Measurements from ENCODE around the gene MS4A18.

Gene MS4A18

GRCh38 chr11:60691661-60692060, 32.9 kb upstream of the MS4A18 start:
- H3K4me1 ChIP-seq (ENCODE audit: low read depth, poor library complexity, severe bottlenecking): no peaks in the 10 kb centered on the region
- no peaks in the 10 kb centered on the region for H4K20me1 ChIP-seq (ENCODE audit: insufficient read depth)
- TF ChIP-seq CTCF (conservative IDR thresholded peaks at IDR 0.05; ENCODE audit: low read depth, low read length): no peak
- H3K79me2 ChIP-seq (ENCODE audit: insufficient read depth, low read depth): no peaks in the 10 kb centered on the region
- no peak overlapping the region for H3K9ac ChIP-seq
- H2AFZ ChIP-seq (ENCODE audit: low read depth): no peak overlapping the region
- H3K27me3 ChIP-seq (ENCODE audit: insufficient read depth, low read depth): no peaks in the 10 kb centered on the region
- no peak overlapping the region for H3K27ac ChIP-seq
- H3K4me3 ChIP-seq (IDR thresholded peaks at IDR 0.05; ENCODE audit: insufficient read depth, low read depth, low read length): no peak overlapping the region
- H3K36me3 ChIP-seq (ENCODE audit: insufficient read depth): no peaks in the 10 kb centered on the region
- no peak overlapping the region for H3K4me2 ChIP-seq

- H3K9ac ChIP-seq: no peak within 1 kb of the TSS
- H3K4me1 ChIP-seq (ENCODE audit: low read depth, poor library complexity, severe bottlenecking): peaks cover 5% of the 10 kb centered on the region
- no peaks in the 10 kb centered on the region for H3K36me3 ChIP-seq (ENCODE audit: insufficient read depth)
- no peak for TF ChIP-seq CTCF (conservative IDR thresholded peaks at IDR 0.05; ENCODE audit: low read depth, low read length)
- no peaks in the 10 kb centered on the region for H3K79me2 ChIP-seq (ENCODE audit: insufficient read depth, low read depth)
- no peak within 1 kb of the TSS for H2AFZ ChIP-seq (ENCODE audit: low read depth)
- H3K4me2 ChIP-seq: no peak within 1 kb of the TSS
- no peaks in the 10 kb centered on the region for H3K27me3 ChIP-seq (ENCODE audit: insufficient read depth, low read depth)
- H3K4me3 ChIP-seq (IDR thresholded peaks at IDR 0.05; ENCODE audit: insufficient read depth, low read depth, low read length): no peak within 1 kb of the TSS
- H4K20me1 ChIP-seq (ENCODE audit: insufficient read depth): no peaks in the 10 kb centered on the region
- no peak within 1 kb of the TSS for H3K27ac ChIP-seq
These were observed 25.2 kb upstream of the MS4A18 start, which contains the start of gene MS4A8 for GRCh38 chr11:60699284-60699691. Gene MS4A8 (plus strand): TSS chr11:60699612. CDS start chr11:60700861, 1,249 bp downstream.

GRCh38 chr11:60699936-60700335, 24.6 kb upstream of the MS4A18 start:
- no peak for TF ChIP-seq CTCF (conservative IDR thresholded peaks at IDR 0.05; ENCODE audit: low read depth, low read length)
- H3K27ac ChIP-seq: no peak overlapping the region
- no peaks in the 10 kb centered on the region for H3K36me3 ChIP-seq (ENCODE audit: insufficient read depth)
- no peaks in the 10 kb centered on the region for H4K20me1 ChIP-seq (ENCODE audit: insufficient read depth)
- H3K9ac ChIP-seq: no peak overlapping the region
- H3K27me3 ChIP-seq (ENCODE audit: insufficient read depth, low read depth): no peaks in the 10 kb centered on the region
- no peaks in the 10 kb centered on the region for H3K79me2 ChIP-seq (ENCODE audit: insufficient read depth, low read depth)
- no peak overlapping the region for H2AFZ ChIP-seq (ENCODE audit: low read depth)
- no peak overlapping the region for H3K4me3 ChIP-seq (IDR thresholded peaks at IDR 0.05; ENCODE audit: insufficient read depth, low read depth, low read length)
- no peak overlapping the region for H3K4me2 ChIP-seq
- peaks cover 5% of the 10 kb centered on the region for H3K4me1 ChIP-seq (ENCODE audit: low read depth, poor library complexity, severe bottlenecking)

- no peaks in the 10 kb centered on the region for H3K79me2 ChIP-seq (ENCODE audit: insufficient read depth, low read depth)
- peaks cover 5% of the 10 kb centered on the region for H3K4me1 ChIP-seq (ENCODE audit: low read depth, poor library complexity, severe bottlenecking)
- no peak overlapping the region for H3K4me2 ChIP-seq
- no peaks in the 10 kb centered on the region for H3K36me3 ChIP-seq (ENCODE audit: insufficient read depth)
- no peak overlapping the region for H2AFZ ChIP-seq (ENCODE audit: low read depth)
- H3K4me3 ChIP-seq (IDR thresholded peaks at IDR 0.05; ENCODE audit: insufficient read depth, low read depth, low read length): no peak overlapping the region
- H3K27me3 ChIP-seq (ENCODE audit: insufficient read depth, low read depth): no peaks in the 10 kb centered on the region
- no peak overlapping the region for H3K9ac ChIP-seq
- peak; percentile 61 for TF ChIP-seq CTCF (conservative IDR thresholded peaks at IDR 0.05; ENCODE audit: low read depth, low read length)
- H4K20me1 ChIP-seq (ENCODE audit: insufficient read depth): no peaks in the 10 kb centered on the region
- H3K27ac ChIP-seq: no peak overlapping the region
These were observed 23.6 kb upstream of the MS4A18 start for GRCh38 chr11:60700689-60701468.
